Esophagus squamous epithelium (tissue), 4 donors: ENCODE data around the gene CCL21.

Source experiments
- POLR2A ChIP-seq, 4 donors: fragments of 450-650 bp; IDR thresholded peaks; one replicate each; pipeline ENCODE4 v1.6.1; 2017; ENCODE audit warnings: antibody characterized with exemption in 4 of 4, mild to moderate bottlenecking in 4 of 4, moderate library complexity in 3 of 4
- TF ChIP-seq, protein P1 (sequence below), 6 experiments: fragments of 450-650 bp in 4 of 6; fragments of 200-600 bp in 2 of 6; sonication (generic) in 2 of 6; IDR thresholded peaks; one replicate each; pipeline ENCODE4 v1.5.1; 2016 to 2019; ENCODE audit warnings: antibody characterized with exemption in 6 of 6, mild to moderate bottlenecking in 4 of 6, moderate library complexity in 4 of 6

DNA sequence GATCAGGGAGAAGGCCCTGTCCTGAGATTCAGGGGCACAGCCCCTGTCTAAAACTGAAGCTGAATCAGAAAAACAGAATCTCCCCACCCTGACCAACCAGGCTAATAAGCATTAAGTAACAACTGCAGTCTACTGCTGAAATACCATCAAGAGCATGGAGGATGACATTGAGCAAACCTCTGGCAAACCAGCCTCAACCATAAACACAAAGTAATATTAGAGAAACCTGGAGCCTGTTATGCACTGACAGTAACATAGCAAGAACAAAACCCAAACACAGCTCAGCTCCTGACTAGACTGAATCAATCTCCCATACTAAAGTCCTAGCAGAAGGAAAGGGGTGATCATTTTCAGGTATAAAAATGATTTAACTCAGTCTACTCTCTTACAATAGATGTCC is 24.8 kb upstream of the CCL21 start:
- TF ChIP-seq, protein P1, sequence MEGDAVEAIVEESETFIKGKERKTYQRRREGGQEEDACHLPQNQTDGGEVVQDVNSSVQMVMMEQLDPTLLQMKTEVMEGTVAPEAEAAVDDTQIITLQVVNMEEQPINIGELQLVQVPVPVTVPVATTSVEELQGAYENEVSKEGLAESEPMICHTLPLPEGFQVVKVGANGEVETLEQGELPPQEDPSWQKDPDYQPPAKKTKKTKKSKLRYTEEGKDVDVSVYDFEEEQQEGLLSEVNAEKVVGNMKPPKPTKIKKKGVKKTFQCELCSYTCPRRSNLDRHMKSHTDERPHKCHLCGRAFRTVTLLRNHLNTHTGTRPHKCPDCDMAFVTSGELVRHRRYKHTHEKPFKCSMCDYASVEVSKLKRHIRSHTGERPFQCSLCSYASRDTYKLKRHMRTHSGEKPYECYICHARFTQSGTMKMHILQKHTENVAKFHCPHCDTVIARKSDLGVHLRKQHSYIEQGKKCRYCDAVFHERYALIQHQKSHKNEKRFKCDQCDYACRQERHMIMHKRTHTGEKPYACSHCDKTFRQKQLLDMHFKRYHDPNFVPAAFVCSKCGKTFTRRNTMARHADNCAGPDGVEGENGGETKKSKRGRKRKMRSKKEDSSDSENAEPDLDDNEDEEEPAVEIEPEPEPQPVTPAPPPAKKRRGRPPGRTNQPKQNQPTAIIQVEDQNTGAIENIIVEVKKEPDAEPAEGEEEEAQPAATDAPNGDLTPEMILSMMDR (IDR thresholded peaks at IDR 0.05): no peak
- no peak for TF ChIP-seq POLR2A (IDR thresholded peaks at IDR 0.05)
